Measurements from ENCODE around the gene FERMT3. TPM values are rescaled to one million over a fixed set of nuclear protein-coding genes. Genes with fewer than 3 reads are reported as not detected.

Gene FERMT3
- polyA plus RNA-seq, 1 of the 3 experiments (the other 2 are of a cell fraction): 1.4 TPM

- CTCF ChIA-PET: interaction anchor here (0.6 to 5.3 kb wide), 21 partner anchors 9 to 98 kb away, joined by 3 to 52 read pairs (median 6); partner anchors contain the start of genes CATSPERZ, NUDT22, PLCB3 and STIP1
These were observed 2.0 kb upstream of the FERMT3 start for GRCh38 chr11:64204464-64204989.

More at GRCh38 chr11:64204464-64204989, 2.0 kb upstream of the FERMT3 start:
- DNase-seq: peak; percentile 89
- peaks cover 9% of the 10 kb centered on the region for H4K20me1 ChIP-seq (ENCODE audit: insufficient read depth)
- no peaks in the 10 kb centered on the region; the same call in 1 of the 2 replicates for H3K79me2 ChIP-seq (ENCODE audit: insufficient read depth)
- H3K4me1 ChIP-seq (ENCODE audit: control insufficient read depth in 1 of 2, insufficient read depth in 2 of 2, low read depth in 1 of 2, low read length in 1 of 2): peaks cover 4 to 27% of the 10 kb centered on the region in 2 experiments; a peak in 3 of 4 replicates
- no peak overlapping the region for H3K9ac ChIP-seq
- peak overlapping the region in 1 of 2 experiments; percentile 6; a peak in 1 of 4 replicates for H3K27ac ChIP-seq (ENCODE audit: low read depth in 2 of 2, low read length in 1 of 2)
- no peaks in the 10 kb centered on the region for H3K9me3 ChIP-seq
- no peak overlapping the region for H2AFZ ChIP-seq (ENCODE audit: low read depth)
- 44% methylated on average over 7 of the region's 7 CpGs for WGBS (ENCODE audit: low lambda C conversion rate)
- TF ChIP-seq MEF2A (IDR thresholded peaks at IDR 0.05; ENCODE audit: borderline replicate concordance, low read depth) (no peak), SMC3 (IDR thresholded peaks at IDR 0.05; ENCODE audit: low read depth, low read length) (peak; percentile 72), JUND (IDR thresholded peaks at IDR 0.05) (no peak), POLR2AphosphoS5 (IDR thresholded peaks at IDR 0.05; ENCODE audit: low read depth, low read length) (peak; percentile 66; the same call in 1 of the 2 replicates), EP300 (IDR thresholded peaks at IDR 0.05; ENCODE audit: borderline replicate concordance in 1 of 2, low read depth in 1 of 2, low read length in 1 of 2) (no peak), TCF12 (IDR thresholded peaks at IDR 0.05) (peak; percentile 33; the same call in 1 of the 2 replicates), SIN3A (IDR thresholded peaks at IDR 0.05; ENCODE audit: borderline replicate concordance, low read depth, low read length) (peak; percentile 79; the same call in 1 of the 2 replicates), IRF3 (IDR thresholded peaks at IDR 0.05; ENCODE audit: low read depth, low read length) (no peak), GABPA (IDR thresholded peaks at IDR 0.05; ENCODE audit: low read depth) (no peak), CTCF (IDR thresholded peaks at IDR 0.05) (peak; percentile 85), RCOR1 (IDR thresholded peaks at IDR 0.05; ENCODE audit: low read length) (0 out of 2 replicates have a peak, but pooled peaks have one; percentile 18), NFIC (IDR thresholded peaks at IDR 0.05; ENCODE audit: borderline replicate concordance) (peak; percentile 96), CHD2 (IDR thresholded peaks at IDR 0.05; ENCODE audit: low read length, partially characterized antibody) (peak; percentile 19), RAD21 (IDR thresholded peaks at IDR 0.05; ENCODE audit: low read length) (peak; percentile 84)
- H3K4me3 ChIP-seq (ENCODE audit: low read depth in 2 of 2, low read length in 1 of 2): no peak overlapping the region
- H3F3A ChIP-seq (replicated peaks; ENCODE audit: insufficient read depth): peaks cover 30% of the 10 kb centered on the region
- POLR2A ChIA-PET: interaction anchor here (0.6 to 2.0 kb wide), 7 partner anchors 8 to 100 kb away, joined by 3 to 5 read pairs (median 4); partner anchors contain the start of gene NUDT22
- peaks cover 39 to 47% of the 10 kb centered on the region in 2 experiments for H3K36me3 ChIP-seq (replicated peaks in 1 of 2; ENCODE audit: control insufficient read depth in 1 of 2, insufficient read depth in 2 of 2, low read length in 1 of 2)
- no peaks in the 10 kb centered on the region for H3K9me2 ChIP-seq
- H3K4me2 ChIP-seq: no peak overlapping the region
- no peaks in the 10 kb centered on the region for H3K27me3 ChIP-seq (ENCODE audit: insufficient read depth)

Measured in SK-N-SH (cell line).